SK-N-SH (cell line): ENCODE data around the gene GPC5. TPM values are rescaled to one million over a fixed set of nuclear protein-coding genes. Genes with fewer than 3 reads are reported as not detected.

Experiments used
- CTCF ChIA-PET: fragments of 300-600, 350-600 bp; formaldehyde crosslinking; extraction: SDS; loops from one replicate; lab custom pipeline; 2021; lab: Yijun Ruan, JAX
- POLR2A ChIA-PET: fragments of 350-600 bp; sonication (Branson Sonifier 250); formaldehyde crosslinking; extraction: SDS; loops from one replicate; lab custom pipeline; 2020; ENCODE audit warnings: antibody characterized with exemption, inconsistent platforms; lab: Yijun Ruan, JAX
- DNase-seq: peaks from one replicate; pipeline ENCODE4 v3.0.0; 2012
- H2AFZ ChIP-seq: fragments of 200-600 bp; sonication (generic); 2 replicates; pipeline ENCODE4 v1.8.1; 2016; ENCODE audit warnings: antibody characterized with exemption, mild to moderate bottlenecking, low read depth
- H3F3A ChIP-seq: fragments of 200-600 bp; sonication (generic); replicated peaks from 2 replicates; pipeline ENCODE3; 2016; ENCODE audit warnings: antibody characterized with exemption, mild to moderate bottlenecking; ENCODE audit not compliant: insufficient read depth
- H3K27ac ChIP-seq, 2 experiments: fragments of 200-500 bp in 1 of 2; fragments of 200-600 bp in 1 of 2; sonication (Bioruptor generic) in 1 of 2; sonication (generic), shearing (Covaris generic) in 1 of 2; 2 replicates each; pipeline versions ENCODE4 v1.5.1 to v1.6.1; 2014 to 2016; ENCODE audit warnings: low read depth in 2 of 2, inconsistent platforms in 1 of 2, low read length in 1 of 2, mild to moderate bottlenecking in 1 of 2, mixed read lengths in 1 of 2
- H3K27me3 ChIP-seq: fragments of 200-600 bp; sonication (generic), shearing (Covaris generic); 2 replicates; pipeline ENCODE4 v1.6.1; 2016; ENCODE audit warnings: mixed run types; ENCODE audit not compliant: insufficient read depth
- H3K36me3 ChIP-seq, 2 experiments: fragments of 200-500 bp in 1 of 2; fragments of 200-600 bp in 1 of 2; sonication (Bioruptor generic) in 1 of 2; sonication (generic) in 1 of 2; replicated peaks in 1 of 2; 2 replicates each; pipeline versions ENCODE3 to v1.5.1; 2014 to 2016; ENCODE audit warnings: low read length in 1 of 2, mild to moderate bottlenecking in 1 of 2; ENCODE audit not compliant: insufficient read depth in 2 of 2, control insufficient read depth in 1 of 2
- H3K4me1 ChIP-seq, 2 experiments: fragments of 200-500 bp in 1 of 2; fragments of 200-600 bp in 1 of 2; sonication (Bioruptor generic) in 1 of 2; sonication (generic), shearing (Covaris generic) in 1 of 2; 2 replicates each; pipeline versions ENCODE4 v1.5.1 to v1.6.1; 2014 to 2016; ENCODE audit warnings: low read depth in 1 of 2, low read length in 1 of 2, mixed run types in 1 of 2; ENCODE audit not compliant: insufficient read depth in 2 of 2, control insufficient read depth in 1 of 2
- H3K4me2 ChIP-seq: fragments of 200-600 bp; sonication (generic), shearing (Covaris generic); 2 replicates; pipeline ENCODE4 v1.6.1; 2017; ENCODE audit warnings: mixed run types
- H3K4me3 ChIP-seq, 2 experiments: fragments of 200-500 bp in 1 of 2; fragments of 200-600 bp in 1 of 2; sonication (Bioruptor generic) in 1 of 2; sonication (generic), shearing (Covaris generic) in 1 of 2; 2 replicates each; pipeline versions ENCODE4 v1.5.1 to v1.8.1; 2014 to 2016; ENCODE audit warnings: low read depth in 2 of 2, inconsistent platforms in 1 of 2, low read length in 1 of 2, mild to moderate bottlenecking in 1 of 2, mixed read lengths in 1 of 2, moderate library complexity in 1 of 2
- H3K79me2 ChIP-seq: fragments of 200-600 bp; sonication (generic); 2 replicates; pipeline ENCODE4 v1.8.1; 2017; ENCODE audit warnings: mild to moderate bottlenecking; ENCODE audit not compliant: insufficient read depth
- H3K9ac ChIP-seq: fragments of 200-600 bp; sonication (generic); 2 replicates; pipeline ENCODE4 v1.6.1; 2017; ENCODE audit warnings: mixed run types
- H3K9me2 ChIP-seq: fragments of 200-600 bp; sonication (generic); 2 replicates; pipeline ENCODE4 v1.6.1; 2017; ENCODE audit warnings: mixed run types
- H3K9me3 ChIP-seq: fragments of 200-600 bp; sonication (generic); 2 replicates; pipeline ENCODE4 v1.6.1; 2017; ENCODE audit warnings: mixed run types, mild to moderate bottlenecking, moderate library complexity
- H4K20me1 ChIP-seq: fragments of 200-600 bp; sonication (generic); 2 replicates; pipeline ENCODE4 v1.6.1; 2017; ENCODE audit warnings: mild to moderate bottlenecking, mixed run types; ENCODE audit not compliant: insufficient read depth
- CHD2 ChIP-seq: fragments of 150-350 bp; IDR thresholded peaks from 2 replicates; pipeline ENCODE4 v1.6.1; 2018; ENCODE audit warnings: low read length; ENCODE audit not compliant: partially characterized antibody
- CTCF ChIP-seq: fragments of 200-600 bp; sonication (generic); IDR thresholded peaks from 2 replicates; pipeline ENCODE4 v1.6.1; 2017; ENCODE audit warnings: antibody characterized with exemption, mild to moderate bottlenecking, moderate library complexity
- GABPA ChIP-seq: IDR thresholded peaks from 2 replicates; pipeline ENCODE4 v1.4.0; 2012; ENCODE audit warnings: low read depth, mild to moderate bottlenecking
- GATA2 ChIP-seq: sonication (generic); formaldehyde crosslinking; IDR thresholded peaks from 2 replicates; pipeline ENCODE4 v1.5.0; 2020; ENCODE audit warnings: mild to moderate bottlenecking, missing genetic modification reagents
- IRF3 ChIP-seq: fragments of 150-350 bp; IDR thresholded peaks from 2 replicates; pipeline ENCODE4 v1.6.1; 2016; ENCODE audit warnings: mild to moderate bottlenecking, low read depth, low read length
- NFIC ChIP-seq: IDR thresholded peaks from 2 replicates; pipeline ENCODE4 v1.4.0; 2012; ENCODE audit warnings: borderline replicate concordance
- NRF1 ChIP-seq: IDR thresholded peaks from 2 replicates; pipeline ENCODE4 v1.6.1; 2012; ENCODE audit warnings: low read depth, mild to moderate bottlenecking, low read length
- SIN3A ChIP-seq: IDR thresholded peaks from 2 replicates; pipeline ENCODE4 v1.6.1; 2012; ENCODE audit warnings: low read depth, mild to moderate bottlenecking, low read length, moderate library complexity, borderline replicate concordance
- TCF12 ChIP-seq: IDR thresholded peaks from 2 replicates; pipeline ENCODE4 v1.4.0; 2012
- USF1 ChIP-seq: IDR thresholded peaks from 2 replicates; pipeline ENCODE4 v1.4.0; 2012; ENCODE audit warnings: low read depth, borderline replicate concordance
- whole genome bisulfite sequencing: methylation state at CpG from one replicate; pipeline ENCODE4 v1.1.6; 2017; ENCODE audit warnings: low lambda C conversion rate; 5-methylcytosine and 5-hydroxymethylcytosine counted together
- polyA plus RNA-seq, 3 experiments: library from polyadenylated mRNA; depleted of rRNA; stranded (reverse); fragments of >200 nt; gene quantifications; 2 replicates each; pipeline ENCODE4 v1.2.3, GENCODE V29; 2012
- TF ChIP-seq, protein P1 (sequence below): IDR thresholded peaks from 2 replicates; pipeline ENCODE4 v1.6.1; 2012; ENCODE audit warnings: mild to moderate bottlenecking, low read depth, low read length, moderate library complexity
- TF ChIP-seq, protein P2 (sequence below): IDR thresholded peaks from 2 replicates; pipeline ENCODE4 v1.4.0; 2012; ENCODE audit warnings: low read depth, borderline replicate concordance

Gene GPC5
- polyA plus RNA-seq, 1 of the 3 experiments (the other 2 are of a cell fraction), result 0.03 TPM

GRCh38 chr13:91456837-91457236 lies 58.4 kb downstream of the GPC5 start:
- Histone ChIP-seq H3K27me3 (no peaks in the 10 kb centered on the region), H3K79me2 (no peaks in the 10 kb centered on the region), H2AFZ (no peak overlapping the region), H3K9me2 (no peaks in the 10 kb centered on the region), H3K9me3 (no peaks in the 10 kb centered on the region), H3K4me2 (no peak overlapping the region), H3K9ac (no peak overlapping the region), H3K4me3 (no peak overlapping the region), H3F3A (no peaks in the 10 kb centered on the region), H3K36me3 (peaks cover 0 to 2% of the 10 kb centered on the region in 2 experiments), H3K27ac (no peak overlapping the region), H3K4me1 (no peaks in the 10 kb centered on the region; a peak in 1 of 4 replicates), H4K20me1 (no peaks in the 10 kb centered on the region)
- TF ChIP-seq IRF3, result no peak
- CTCF ChIA-PET, result no interaction called here
- POLR2A ChIA-PET, result no interaction called here
- WGBS, result 67% methylated on average over 2 of the region's 2 CpGs
- no peak for DNase-seq

- H4K20me1 ChIP-seq, result no peaks in the 10 kb centered on the region
- no peaks in the 10 kb centered on the region for H3F3A ChIP-seq
- peaks cover 0 to 2% of the 10 kb centered on the region in 2 experiments for H3K36me3 ChIP-seq
- no peak overlapping the region for H3K9ac ChIP-seq
- POLR2A ChIA-PET, result no interaction called here
- H3K4me2 ChIP-seq, result no peak overlapping the region
- H3K27ac ChIP-seq, result no peak overlapping the region
- no peaks in the 10 kb centered on the region for H3K9me3 ChIP-seq
- DNase-seq, result no peak
- H3K27me3 ChIP-seq, result no peaks in the 10 kb centered on the region
- CTCF ChIA-PET, result no interaction called here
- no peaks in the 10 kb centered on the region for H3K9me2 ChIP-seq
- TF ChIP-seq SIN3A (no peak), GATA2 (CRISPR knock-in tag) (no peak), TCF12 (no peak), GABPA (no peak), CHD2 (no peak)
- TF ChIP-seq, all 33 proteins: peak for 0
- H3K4me1 ChIP-seq, result no peaks in the 10 kb centered on the region
- no peaks in the 10 kb centered on the region for H3K79me2 ChIP-seq
- no peak overlapping the region for H2AFZ ChIP-seq
- no peak overlapping the region for H3K4me3 ChIP-seq
These were observed 61.1 kb downstream of the GPC5 start for GRCh38 chr13:91459485-91459884.

- Histone ChIP-seq H2AFZ (no peak overlapping the region), H3F3A (no peaks in the 10 kb centered on the region), H3K9me3 (no peaks in the 10 kb centered on the region), H4K20me1 (no peaks in the 10 kb centered on the region), H3K4me1 (no peaks in the 10 kb centered on the region), H3K36me3 (no peaks in the 10 kb centered on the region), H3K79me2 (no peaks in the 10 kb centered on the region), H3K9me2 (no peaks in the 10 kb centered on the region), H3K4me3 (no peak overlapping the region), H3K9ac (no peak overlapping the region), H3K27ac (no peak overlapping the region), H3K27me3 (no peaks in the 10 kb centered on the region), H3K4me2 (no peak overlapping the region)
- WGBS, result 43% methylated on average over 5 of the region's 5 CpGs
- CTCF ChIA-PET, result interaction anchor here (1.4 kb wide), 1 partner anchor 65 kb away, joined by 3 read pairs; no protein-coding TSS in a partner anchor
- POLR2A ChIA-PET, result no interaction called here
- no peak for DNase-seq
- no peak for TF ChIP-seq NRF1
- TF ChIP-seq, protein P1, sequence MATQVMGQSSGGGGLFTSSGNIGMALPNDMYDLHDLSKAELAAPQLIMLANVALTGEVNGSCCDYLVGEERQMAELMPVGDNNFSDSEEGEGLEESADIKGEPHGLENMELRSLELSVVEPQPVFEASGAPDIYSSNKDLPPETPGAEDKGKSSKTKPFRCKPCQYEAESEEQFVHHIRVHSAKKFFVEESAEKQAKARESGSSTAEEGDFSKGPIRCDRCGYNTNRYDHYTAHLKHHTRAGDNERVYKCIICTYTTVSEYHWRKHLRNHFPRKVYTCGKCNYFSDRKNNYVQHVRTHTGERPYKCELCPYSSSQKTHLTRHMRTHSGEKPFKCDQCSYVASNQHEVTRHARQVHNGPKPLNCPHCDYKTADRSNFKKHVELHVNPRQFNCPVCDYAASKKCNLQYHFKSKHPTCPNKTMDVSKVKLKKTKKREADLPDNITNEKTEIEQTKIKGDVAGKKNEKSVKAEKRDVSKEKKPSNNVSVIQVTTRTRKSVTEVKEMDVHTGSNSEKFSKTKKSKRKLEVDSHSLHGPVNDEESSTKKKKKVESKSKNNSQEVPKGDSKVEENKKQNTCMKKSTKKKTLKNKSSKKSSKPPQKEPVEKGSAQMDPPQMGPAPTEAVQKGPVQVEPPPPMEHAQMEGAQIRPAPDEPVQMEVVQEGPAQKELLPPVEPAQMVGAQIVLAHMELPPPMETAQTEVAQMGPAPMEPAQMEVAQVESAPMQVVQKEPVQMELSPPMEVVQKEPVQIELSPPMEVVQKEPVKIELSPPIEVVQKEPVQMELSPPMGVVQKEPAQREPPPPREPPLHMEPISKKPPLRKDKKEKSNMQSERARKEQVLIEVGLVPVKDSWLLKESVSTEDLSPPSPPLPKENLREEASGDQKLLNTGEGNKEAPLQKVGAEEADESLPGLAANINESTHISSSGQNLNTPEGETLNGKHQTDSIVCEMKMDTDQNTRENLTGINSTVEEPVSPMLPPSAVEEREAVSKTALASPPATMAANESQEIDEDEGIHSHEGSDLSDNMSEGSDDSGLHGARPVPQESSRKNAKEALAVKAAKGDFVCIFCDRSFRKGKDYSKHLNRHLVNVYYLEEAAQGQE, result no peak
- no peak for TF ChIP-seq CTCF
- TF ChIP-seq, protein P2, sequence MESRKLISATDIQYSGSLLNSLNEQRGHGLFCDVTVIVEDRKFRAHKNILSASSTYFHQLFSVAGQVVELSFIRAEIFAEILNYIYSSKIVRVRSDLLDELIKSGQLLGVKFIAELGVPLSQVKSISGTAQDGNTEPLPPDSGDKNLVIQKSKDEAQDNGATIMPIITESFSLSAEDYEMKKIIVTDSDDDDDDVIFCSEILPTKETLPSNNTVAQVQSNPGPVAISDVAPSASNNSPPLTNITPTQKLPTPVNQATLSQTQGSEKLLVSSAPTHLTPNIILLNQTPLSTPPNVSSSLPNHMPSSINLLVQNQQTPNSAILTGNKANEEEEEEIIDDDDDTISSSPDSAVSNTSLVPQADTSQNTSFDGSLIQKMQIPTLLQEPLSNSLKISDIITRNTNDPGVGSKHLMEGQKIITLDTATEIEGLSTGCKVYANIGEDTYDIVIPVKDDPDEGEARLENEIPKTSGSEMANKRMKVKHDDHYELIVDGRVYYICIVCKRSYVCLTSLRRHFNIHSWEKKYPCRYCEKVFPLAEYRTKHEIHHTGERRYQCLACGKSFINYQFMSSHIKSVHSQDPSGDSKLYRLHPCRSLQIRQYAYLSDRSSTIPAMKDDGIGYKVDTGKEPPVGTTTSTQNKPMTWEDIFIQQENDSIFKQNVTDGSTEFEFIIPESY, result no peak
- TF ChIP-seq GABPA, result no peak
- TF ChIP-seq NFIC, result no peak
- no peak for TF ChIP-seq USF1
- TF ChIP-seq GATA2 (CRISPR knock-in tag), result no peak
- no peak for TF ChIP-seq CHD2
These were observed 65.9 kb downstream of the GPC5 start for GRCh38 chr13:91464336-91464735.
